SK-N-SH treated with all-trans-retinoic acid at 6 μM for 48 hours (cell line): Measurements from ENCODE around the gene NHLRC1.

Experiments used
- CSDC2 ChIP-seq: fragments of 250-450 bp; sonication (Bioruptor Pico); IDR thresholded peaks from 2 replicates; pipeline ENCODE4 v1.5.0; 2020; ENCODE audit warnings: mild to moderate bottlenecking, moderate library complexity
- PATZ1 ChIP-seq: fragments of 250-450 bp; sonication (Bioruptor Pico); IDR thresholded peaks from 2 replicates; pipeline ENCODE4 v1.8.0; 2020; ENCODE audit warnings: mild to moderate bottlenecking, moderate library complexity, borderline replicate concordance
- TOX ChIP-seq: fragments of 250-450 bp; sonication (Bioruptor Pico); IDR thresholded peaks from 2 replicates; pipeline ENCODE4 v1.8.0; 2021; ENCODE audit warnings: mild to moderate bottlenecking, moderate library complexity, borderline replicate concordance

GRCh38 chr6:18148304-18149025, 26.0 kb upstream of the NHLRC1 start:
- TF ChIP-seq TOX = no peak
- TF ChIP-seq PATZ1 (CRISPR knock-in tag) = no peak
- no peak for TF ChIP-seq CSDC2 (CRISPR knock-in tag)
